Ishikawa (cell line): ENCODE measurements around the gene NLRP9.

Source experiments
- CEBPB ChIP-seq: IDR thresholded peaks from 2 replicates; pipeline ENCODE4 v1.6.1; 2012
- CREB1 ChIP-seq: IDR thresholded peaks from 2 replicates; pipeline ENCODE4 v1.6.1; 2012; ENCODE audit warnings: low read depth
- EGR1 ChIP-seq: IDR thresholded peaks from 2 replicates; pipeline ENCODE4 v1.6.1; 2012
- EP300 ChIP-seq: IDR thresholded peaks from 2 replicates; pipeline ENCODE4 v1.6.1; 2012; ENCODE audit warnings: borderline replicate concordance
- FOXM1 ChIP-seq: IDR thresholded peaks from 2 replicates; pipeline ENCODE4 v1.6.1; 2012; ENCODE audit warnings: low read depth, borderline replicate concordance
- NFIC ChIP-seq: IDR thresholded peaks from 2 replicates; pipeline ENCODE4 v1.6.1; 2012
- RAD21 ChIP-seq: IDR thresholded peaks from 2 replicates; pipeline ENCODE4 v1.6.1; 2012; ENCODE audit warnings: low read depth
- TAF1 ChIP-seq: IDR thresholded peaks from 2 replicates; pipeline ENCODE4 v1.6.1; 2012; ENCODE audit warnings: low read depth, mild to moderate bottlenecking
- TCF12 ChIP-seq: IDR thresholded peaks from 2 replicates; pipeline ENCODE4 v1.6.1; 2012; ENCODE audit warnings: low read depth
- TEAD4 ChIP-seq: IDR thresholded peaks from 2 replicates; pipeline ENCODE4 v1.6.1; 2012
- YY1 ChIP-seq: IDR thresholded peaks from 2 replicates; pipeline ENCODE4 v1.6.1; 2012; ENCODE audit warnings: low read depth
- ZBTB7A ChIP-seq: IDR thresholded peaks from 2 replicates; pipeline ENCODE4 v1.6.1; 2012; ENCODE audit warnings: low read depth
- TF ChIP-seq, protein P1 (sequence below): IDR thresholded peaks from 2 replicates; pipeline ENCODE4 v1.6.1; 2012
- TF ChIP-seq, protein P2 (sequence below): IDR thresholded peaks from 2 replicates; pipeline ENCODE4 v1.6.1; 2012
- TF ChIP-seq, protein P3 (sequence below): IDR thresholded peaks from 2 replicates; pipeline ENCODE4 v1.6.1; 2012; ENCODE audit warnings: low read depth, mild to moderate bottlenecking

The NLRP9 gene

DNA sequence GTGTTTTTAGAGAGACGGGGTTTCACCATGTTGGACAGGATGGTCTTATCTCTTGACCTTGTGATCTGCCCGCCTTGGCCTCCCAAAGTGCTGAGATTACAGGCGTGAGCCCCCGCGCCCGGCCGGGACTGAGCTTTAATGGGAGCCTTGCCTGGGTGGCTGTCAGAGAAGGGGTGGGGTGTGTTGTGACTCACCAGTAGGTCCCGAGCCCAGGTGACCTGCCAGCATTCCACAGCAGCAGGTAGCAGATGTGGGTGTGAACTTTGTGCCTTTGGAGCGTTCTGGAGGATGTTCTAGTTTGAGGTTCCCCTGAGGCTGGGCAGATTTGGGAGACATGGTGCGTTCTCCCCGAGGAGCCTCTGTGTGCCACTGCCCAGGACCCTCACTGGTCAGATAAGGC, 70.2 kb downstream of the NLRP9 start:
- TF ChIP-seq FOXM1 (0 out of 2 replicates have a peak, but pooled peaks have one; percentile 14), CEBPB (no peak), TCF12 (peak; percentile 77), ZBTB7A (peak; percentile 34; the same call in 1 of the 2 replicates), TEAD4 (peak; percentile 89), EGR1 (no peak), TAF1 (no peak), EP300 (peak; percentile 62), RAD21 (no peak), CREB1 (no peak), YY1 (0 out of 2 replicates have a peak, but pooled peaks have one; percentile 11), NFIC (peak; percentile 10; the same call in 1 of the 2 replicates)
- TF ChIP-seq, protein P1, sequence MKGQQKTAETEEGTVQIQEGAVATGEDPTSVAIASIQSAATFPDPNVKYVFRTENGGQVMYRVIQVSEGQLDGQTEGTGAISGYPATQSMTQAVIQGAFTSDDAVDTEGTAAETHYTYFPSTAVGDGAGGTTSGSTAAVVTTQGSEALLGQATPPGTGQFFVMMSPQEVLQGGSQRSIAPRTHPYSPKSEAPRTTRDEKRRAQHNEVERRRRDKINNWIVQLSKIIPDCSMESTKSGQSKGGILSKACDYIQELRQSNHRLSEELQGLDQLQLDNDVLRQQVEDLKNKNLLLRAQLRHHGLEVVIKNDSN: peak; percentile 72
- TF ChIP-seq, protein P2, sequence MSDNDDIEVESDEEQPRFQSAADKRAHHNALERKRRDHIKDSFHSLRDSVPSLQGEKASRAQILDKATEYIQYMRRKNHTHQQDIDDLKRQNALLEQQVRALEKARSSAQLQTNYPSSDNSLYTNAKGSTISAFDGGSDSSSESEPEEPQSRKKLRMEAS: peak; percentile 42
- TF ChIP-seq, protein P3, sequence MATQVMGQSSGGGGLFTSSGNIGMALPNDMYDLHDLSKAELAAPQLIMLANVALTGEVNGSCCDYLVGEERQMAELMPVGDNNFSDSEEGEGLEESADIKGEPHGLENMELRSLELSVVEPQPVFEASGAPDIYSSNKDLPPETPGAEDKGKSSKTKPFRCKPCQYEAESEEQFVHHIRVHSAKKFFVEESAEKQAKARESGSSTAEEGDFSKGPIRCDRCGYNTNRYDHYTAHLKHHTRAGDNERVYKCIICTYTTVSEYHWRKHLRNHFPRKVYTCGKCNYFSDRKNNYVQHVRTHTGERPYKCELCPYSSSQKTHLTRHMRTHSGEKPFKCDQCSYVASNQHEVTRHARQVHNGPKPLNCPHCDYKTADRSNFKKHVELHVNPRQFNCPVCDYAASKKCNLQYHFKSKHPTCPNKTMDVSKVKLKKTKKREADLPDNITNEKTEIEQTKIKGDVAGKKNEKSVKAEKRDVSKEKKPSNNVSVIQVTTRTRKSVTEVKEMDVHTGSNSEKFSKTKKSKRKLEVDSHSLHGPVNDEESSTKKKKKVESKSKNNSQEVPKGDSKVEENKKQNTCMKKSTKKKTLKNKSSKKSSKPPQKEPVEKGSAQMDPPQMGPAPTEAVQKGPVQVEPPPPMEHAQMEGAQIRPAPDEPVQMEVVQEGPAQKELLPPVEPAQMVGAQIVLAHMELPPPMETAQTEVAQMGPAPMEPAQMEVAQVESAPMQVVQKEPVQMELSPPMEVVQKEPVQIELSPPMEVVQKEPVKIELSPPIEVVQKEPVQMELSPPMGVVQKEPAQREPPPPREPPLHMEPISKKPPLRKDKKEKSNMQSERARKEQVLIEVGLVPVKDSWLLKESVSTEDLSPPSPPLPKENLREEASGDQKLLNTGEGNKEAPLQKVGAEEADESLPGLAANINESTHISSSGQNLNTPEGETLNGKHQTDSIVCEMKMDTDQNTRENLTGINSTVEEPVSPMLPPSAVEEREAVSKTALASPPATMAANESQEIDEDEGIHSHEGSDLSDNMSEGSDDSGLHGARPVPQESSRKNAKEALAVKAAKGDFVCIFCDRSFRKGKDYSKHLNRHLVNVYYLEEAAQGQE: no peak

DNA sequence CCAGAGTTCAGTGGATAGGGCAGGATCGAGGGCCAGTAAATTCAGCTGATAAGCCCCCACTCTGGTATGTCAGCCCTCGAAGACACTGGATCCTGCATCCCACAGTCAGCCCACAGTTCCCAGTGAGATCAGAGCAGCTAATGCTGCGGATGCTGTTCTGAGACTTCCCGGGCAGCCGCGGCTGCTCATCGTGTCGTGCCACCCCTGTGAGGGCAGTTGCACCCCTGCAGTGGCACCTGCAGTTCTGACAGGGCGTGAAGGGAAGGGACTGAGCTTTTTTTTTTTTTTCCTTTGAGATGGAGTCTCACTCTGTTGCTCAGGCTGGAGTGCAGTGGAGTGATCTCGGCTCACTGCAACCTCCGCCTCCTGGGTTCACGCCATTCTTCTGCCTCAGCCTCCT, 70.7 kb downstream of the NLRP9 start:
- TF ChIP-seq TCF12 (peak; percentile 67; the same call in 1 of the 2 replicates), TEAD4 (0 out of 2 replicates have a peak, but pooled peaks have one; percentile 26), TAF1 (no peak), FOXM1 (peak; percentile 9; the same call in 1 of the 2 replicates), ZBTB7A (peak; percentile 33; the same call in 1 of the 2 replicates)

DNA sequence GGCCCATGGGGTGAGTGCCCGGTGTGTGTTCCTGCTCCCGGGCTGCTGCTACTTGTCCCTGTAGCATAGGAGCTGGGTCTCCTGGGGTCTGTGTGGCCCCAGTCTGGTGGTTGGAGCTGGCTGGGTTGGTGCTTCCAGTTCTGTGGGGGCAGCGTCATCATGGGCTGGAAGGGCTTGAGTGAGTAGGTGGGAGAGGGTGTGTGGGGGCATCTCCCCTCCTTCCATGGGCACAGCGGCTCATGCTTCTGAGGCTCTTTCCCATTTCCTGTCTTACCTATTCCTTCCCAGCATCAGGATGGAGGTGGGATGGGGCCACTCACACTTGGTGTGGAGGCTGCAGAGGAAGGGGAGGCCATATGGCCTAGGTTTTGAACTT, 71.2 kb downstream of the NLRP9 start:
- no peak for TF ChIP-seq EP300
- no peak for TF ChIP-seq RAD21
- TF ChIP-seq TAF1: no peak
- no peak for TF ChIP-seq ZBTB7A
- no peak for TF ChIP-seq CEBPB

DNA sequence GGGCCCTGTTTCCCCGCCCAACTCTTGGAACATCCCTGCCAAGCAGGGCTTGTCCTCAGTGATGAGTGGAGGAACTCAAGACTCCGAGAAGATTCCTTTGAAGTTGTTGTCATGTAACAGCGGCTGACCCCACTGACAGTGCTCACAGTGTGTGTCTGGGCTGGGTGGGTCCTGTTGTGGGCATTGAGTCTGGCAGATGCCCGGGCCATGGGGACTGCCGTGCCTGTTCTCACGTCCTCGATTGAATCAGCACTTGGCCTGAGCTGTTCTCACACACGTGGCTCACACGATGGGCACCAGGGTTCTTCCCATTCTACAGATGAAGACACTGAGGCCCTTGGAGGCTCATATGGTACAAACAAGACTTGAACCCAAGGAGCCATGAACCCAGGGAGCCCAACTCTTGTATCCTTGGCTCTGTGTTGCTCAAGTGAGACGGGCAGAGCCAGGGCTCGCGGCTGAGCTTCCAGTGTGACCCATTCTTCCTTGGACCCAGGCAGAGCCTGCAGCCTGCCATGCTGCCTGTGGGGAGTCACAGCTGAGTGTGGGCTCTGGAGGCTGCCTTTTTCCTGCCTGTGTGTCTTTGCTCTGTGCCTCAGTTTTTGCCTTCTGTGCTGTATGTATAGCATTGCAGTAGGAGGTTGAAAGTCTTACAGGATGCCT, 71.7 kb downstream of the NLRP9 start:
- TF ChIP-seq, protein P3: no peak
- TF ChIP-seq ZBTB7A (no peak), FOXM1 (no peak), TAF1 (no peak), RAD21 (no peak), EGR1 (no peak), NFIC (no peak), TEAD4 (no peak), YY1 (no peak), CEBPB (no peak), TCF12 (no peak), EP300 (no peak), CREB1 (no peak)
- TF ChIP-seq, protein P1: no peak
- TF ChIP-seq, protein P2: no peak

DNA sequence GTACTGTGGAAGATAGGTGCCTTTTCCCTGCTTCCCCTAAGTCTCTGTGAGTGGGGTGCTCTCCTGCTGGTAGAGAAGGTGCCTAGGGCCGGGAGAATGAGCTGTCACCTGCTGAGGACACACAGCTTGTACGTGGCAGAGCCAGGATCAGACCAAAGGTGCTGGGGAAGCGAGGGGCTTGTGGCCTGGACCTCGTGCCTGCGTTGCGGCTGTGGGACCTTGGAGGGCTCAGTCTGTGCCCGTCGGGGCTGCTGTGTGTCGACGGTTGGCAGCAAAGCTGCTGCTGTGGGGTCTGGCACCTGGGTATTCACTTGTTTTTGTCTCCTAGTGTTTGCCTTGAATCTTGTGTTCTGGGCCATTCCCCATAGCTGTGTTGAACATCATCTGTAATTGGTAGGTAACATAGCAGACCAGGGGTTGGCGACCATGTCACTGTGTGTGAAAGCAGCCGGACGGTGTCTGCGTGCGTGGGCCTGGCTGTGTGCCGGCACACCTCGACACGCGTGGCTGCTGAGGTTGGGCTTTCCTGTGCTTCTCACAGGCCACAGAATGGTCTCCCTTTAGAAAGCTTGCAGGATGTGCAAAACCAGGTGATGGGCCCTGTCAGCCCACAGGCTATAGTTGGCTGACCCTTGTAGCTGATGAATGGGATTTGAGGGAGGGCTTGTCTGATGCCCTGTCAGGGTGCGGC, 74.2 kb downstream of the NLRP9 start:
- no peak for TF ChIP-seq EP300
- TF ChIP-seq TCF12: no peak
- TF ChIP-seq, protein P2: no peak
- no peak for TF ChIP-seq YY1
- no peak for TF ChIP-seq EGR1
- no peak for TF ChIP-seq FOXM1
- TF ChIP-seq, protein P1: no peak
- TF ChIP-seq RAD21: no peak
- TF ChIP-seq NFIC: no peak
- TF ChIP-seq ZBTB7A: no peak
- no peak for TF ChIP-seq CREB1
- TF ChIP-seq TEAD4: no peak
- TF ChIP-seq, protein P3: no peak
- no peak for TF ChIP-seq CEBPB
- no peak for TF ChIP-seq TAF1
